AG20443 (cell line): ENCODE results near the gene NDC1.
"Not testable (repeated sequence)": the region's sequence is repeated elsewhere in the genome, so short reads cannot be mapped to it uniquely, and the experiment has no call there.

Experiments used
- DNase-seq: peaks from one replicate; pipeline ENCODE4 v3.0.0; 2012; ENCODE audit warnings: low spot score, mixed read lengths

NDC1 gene

DNA sequence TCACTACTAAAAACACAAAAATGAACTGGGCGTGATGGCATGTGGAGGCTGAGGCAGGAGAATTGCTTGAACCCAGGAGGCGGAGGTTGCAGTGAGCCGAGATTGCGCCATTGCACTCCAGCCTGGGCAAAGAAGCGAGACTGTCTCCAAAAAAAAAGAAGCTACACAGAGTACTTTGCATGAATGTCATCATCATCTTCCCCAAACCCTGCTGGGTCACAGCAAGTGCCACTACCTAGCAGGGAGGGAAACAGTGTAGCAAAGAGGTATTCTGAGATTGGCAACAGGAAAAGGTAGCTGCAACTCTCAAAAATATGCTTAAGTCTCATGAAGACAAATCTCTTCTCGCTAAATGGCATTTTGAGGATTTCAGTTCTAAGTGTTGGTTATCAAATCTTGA is 12.8 kb downstream of the NDC1 start:
- no peak for DNase-seq

DNA sequence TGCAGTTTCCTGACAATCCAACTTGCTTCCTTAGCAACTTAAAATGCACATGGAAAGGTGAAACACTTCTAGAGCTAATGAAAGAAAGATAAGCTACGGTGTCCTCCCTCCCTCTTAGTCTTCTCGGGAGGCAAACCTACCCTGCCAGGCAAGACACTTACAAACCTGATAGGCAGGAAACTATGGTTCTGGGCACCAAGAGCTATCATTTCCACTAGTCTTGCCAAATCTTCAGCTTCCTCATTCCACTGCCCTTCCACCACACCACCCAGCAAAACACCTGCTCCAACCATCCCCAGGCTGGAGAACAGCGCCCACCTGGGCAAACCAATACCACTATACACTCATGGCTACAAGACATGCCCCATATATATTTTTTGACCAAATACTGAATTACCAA is 15.2 kb downstream of the NDC1 start:
- no peak for DNase-seq

DNA sequence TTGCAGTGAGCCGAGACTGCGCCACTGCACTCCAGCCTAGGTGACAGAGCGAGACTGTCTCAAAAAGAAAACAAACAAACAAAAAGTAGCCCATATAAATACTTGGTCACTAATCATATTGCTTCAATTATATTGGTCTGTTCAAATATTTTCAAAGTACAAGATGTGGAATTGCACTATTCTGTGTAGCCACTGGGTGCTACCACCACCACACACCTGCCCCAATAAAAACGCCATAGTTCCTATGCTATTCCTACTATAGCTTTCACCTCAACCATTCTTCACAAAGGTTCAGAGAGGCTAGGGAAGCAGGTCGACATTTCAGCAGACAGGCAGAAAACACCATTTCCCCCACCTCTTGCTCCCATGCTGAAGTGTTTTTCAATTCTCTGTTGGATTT is 16.7 kb downstream of the NDC1 start:
- no peak for DNase-seq

DNA sequence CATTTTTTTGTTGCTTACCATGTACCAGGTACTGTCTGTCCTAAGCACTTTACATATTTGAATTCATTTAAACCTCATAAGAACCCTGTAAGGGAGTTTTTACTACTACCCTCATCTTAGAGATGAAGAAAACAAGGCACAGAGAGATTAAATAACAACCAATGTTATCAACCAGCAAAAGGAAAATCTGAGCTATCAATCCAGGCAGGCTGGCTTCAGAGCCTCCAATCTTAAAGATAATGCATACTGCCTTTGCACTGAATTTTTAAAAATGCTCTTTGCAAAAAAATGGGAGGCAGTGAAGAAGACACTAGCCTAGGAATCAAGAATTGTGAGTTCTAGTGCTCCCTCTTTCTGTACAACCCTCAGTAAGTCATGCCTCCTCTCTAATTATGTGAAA is 18.7 kb downstream of the NDC1 start:
- no peak for DNase-seq

DNA sequence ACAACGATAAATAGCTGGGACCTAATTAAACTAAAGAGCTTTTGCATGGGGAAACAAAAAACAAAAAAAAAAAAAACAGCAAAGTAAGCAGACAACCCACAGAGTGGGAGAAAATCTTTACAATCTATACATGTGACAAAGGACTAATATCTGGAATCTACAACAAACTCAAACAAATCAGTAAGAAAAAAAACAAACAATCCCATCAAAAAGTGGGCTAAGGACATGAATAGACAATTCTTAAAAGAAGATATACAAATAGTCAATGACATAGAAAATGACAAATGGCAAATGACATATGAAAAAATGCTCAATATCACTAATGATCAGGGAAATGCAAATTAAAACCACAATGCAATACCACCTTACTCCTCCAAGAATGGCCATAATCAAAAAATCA is 21.5 kb downstream of the NDC1 start:
- not testable (repeated sequence) for DNase-seq

DNA sequence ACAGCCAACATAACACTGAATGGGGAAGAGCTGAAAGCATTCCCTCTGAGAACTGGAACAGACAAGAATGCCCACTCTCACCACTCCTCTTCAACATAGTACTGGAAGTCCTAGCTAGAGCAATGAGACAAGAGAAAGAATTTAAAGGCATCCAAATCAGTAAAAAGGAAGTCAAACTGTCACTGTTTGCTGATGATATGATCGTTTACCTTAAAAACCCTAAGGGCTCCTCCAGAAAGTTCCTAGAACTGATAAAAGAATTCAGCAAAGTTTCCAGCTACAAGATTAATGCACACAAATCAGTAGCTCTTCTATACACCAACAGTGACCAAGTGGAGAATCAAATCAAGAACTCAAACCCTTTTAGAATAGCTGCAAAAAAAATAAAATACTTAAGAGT is 22.6 kb downstream of the NDC1 start:
- not testable (repeated sequence) for DNase-seq

DNA sequence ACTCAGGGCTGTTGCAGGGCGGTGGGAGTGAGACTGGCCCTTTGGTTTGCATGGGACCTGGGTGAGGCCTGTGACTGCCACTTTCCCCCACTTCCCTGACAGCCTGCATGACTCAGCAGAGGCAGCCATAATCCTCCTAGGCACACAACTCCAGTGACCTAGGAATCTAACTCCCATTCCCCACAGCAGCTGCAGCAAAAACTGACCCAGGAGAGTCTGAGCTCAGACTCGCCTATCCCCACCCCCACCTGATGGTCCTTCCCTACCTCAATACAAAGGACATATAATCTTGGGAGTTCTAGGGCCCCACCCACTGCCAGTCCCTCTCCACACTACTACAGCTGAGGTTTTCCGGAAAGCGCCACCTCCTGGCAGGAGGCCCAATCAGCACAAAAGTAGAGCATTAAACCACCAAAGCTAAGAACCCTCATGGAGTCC is 26.7 kb downstream of the NDC1 start:
- no peak for DNase-seq

DNA sequence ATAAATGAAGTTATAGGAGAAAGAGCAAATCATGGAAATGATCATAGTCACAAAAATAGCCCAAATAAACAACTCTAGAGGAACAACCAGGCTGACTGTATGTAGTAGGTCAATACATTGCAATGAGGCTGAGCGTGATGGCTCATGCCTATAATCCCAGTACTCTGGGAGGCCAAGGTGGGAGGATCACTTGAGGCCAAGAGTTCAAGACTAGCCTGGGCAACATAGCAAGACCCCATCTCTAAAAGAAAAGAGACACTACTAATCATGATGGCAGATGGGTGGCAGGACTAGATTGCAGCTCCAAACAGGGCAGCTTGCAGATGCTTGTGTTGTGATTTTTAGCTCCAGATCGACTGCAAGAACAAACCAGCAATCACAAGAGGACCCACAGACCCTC is 27.6 kb downstream of the NDC1 start:
- DNase-seq, result no peak

DNA sequence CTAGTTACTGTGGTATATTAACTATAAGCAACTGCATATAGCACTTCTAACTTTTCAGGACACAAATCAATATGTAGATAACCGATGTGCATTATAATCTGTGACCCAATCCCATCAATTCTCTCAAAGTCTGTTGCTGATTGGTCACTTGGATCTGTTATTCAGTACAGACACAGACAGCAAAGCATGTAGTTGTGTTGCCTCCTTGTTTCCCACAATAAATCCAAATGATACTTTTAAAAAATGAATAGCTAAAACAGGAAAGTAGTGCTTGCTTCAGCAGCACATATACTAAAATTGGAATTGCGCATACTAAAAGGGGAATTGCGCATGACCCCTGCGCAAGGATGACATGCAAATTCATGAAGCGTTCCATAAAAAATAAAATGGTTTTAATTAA is 28.1 kb downstream of the NDC1 start:
- DNase-seq, result no peak

DNA sequence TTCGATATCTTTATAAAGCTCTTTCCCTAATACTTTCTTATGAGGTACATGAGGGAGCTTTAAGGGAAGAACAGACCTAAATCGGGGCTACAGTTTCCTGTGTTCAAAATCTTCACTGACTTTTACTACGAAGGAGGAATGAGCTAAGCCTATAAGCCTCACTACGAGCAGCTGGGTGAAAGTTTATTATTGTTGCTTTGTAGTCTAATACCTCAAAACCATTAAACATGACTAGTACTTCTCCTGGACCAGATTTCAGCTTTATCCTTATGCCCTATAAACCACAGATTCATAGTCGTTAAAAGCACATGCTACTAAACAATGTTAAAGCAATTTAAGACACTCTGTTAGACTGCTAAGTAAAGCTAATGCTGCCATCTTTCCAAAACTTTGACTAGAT is 30.2 kb downstream of the NDC1 start:
- no peak for DNase-seq

DNA sequence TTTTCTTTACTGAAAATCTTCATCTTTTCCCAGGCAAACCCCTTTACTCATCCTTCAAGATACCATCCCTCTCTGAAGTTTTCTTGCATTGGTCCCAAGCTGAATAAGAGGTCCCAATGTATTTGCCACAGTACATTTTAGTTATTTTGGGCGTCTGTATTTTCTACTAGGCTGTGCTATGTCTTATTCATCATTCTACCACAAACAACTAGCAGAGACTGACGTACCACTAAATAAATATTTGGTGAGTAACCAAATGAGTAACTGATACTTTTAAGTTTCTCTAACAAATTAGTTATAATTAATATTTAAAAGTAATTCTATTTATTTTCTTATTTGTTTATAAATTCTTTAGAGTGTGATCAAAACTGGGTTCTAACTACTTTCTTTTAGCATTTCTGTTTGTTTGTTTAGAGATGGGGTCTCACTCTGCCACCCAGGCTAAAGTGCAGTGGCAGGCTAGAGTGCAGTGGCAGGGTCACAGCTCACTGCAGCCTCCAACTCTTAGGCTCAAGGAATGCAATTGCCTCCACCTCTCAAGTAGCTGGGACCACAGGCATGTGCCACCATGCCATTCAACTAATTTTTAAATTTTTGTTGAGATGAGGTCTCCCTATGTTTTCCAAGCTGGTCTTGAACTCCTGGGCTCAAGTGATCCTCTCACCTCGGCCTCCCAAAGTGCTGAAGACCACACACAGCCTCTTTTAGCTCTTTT is 33.1 kb downstream of the NDC1 start:
- no peak for DNase-seq

DNA sequence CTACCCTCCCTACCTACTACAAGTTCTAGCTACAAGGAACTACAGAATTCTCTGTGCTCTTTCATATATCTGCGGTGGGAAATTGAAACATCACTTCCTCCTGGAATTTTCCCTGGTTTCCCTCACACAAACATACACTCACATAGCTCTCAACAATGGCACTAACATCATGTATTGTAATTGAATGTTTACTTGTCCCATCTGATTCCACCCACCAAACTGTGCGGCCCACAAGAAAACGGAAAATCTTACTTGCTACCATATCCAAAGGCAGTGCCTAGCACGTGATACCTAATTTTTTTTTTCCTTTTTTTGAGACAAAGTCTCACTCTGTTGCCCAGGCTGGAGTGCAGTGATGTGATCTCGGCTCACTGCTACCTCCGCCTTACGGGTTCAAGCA is 33.9 kb downstream of the NDC1 start:
- DNase-seq, result no peak

DNA sequence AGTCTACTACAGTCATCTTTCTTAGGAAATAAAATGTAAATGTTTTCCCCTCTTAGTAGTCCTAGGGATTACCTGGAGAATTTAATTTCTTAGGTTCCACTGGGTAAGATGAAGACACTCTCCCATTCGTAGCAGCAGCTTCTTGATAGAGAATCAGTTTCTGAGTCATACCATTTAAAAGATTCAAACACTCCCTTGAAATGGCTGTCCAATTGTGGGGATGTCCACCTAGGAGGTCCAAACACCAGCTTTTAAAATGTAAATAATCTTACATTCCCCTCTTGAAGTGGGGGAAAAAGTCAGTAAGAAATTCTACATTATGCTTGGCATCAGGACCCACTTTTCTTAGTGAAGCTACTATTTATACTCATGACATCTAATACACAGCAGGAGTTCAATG is 37.5 kb downstream of the NDC1 start:
- no peak for DNase-seq

DNA sequence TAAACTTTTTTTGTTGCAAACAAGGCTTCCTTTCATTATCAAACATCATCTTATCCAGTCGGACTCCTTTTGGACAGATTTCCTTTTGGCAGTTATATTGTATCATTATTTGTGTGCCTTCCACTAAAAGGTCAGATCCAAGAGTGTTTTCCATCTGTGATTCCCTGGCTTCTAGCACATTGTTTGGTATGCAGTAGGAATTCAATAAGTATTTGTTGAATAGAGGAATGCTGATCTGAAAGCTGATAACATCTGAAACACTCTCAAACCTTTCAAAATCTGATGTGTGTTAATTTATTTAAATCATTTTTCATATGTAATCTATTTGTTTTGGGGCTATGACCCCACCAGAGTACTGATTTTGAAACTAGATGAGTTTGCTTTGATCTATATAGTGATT is 39.0 kb downstream of the NDC1 start:
- DNase-seq, result peak; percentile 17

DNA sequence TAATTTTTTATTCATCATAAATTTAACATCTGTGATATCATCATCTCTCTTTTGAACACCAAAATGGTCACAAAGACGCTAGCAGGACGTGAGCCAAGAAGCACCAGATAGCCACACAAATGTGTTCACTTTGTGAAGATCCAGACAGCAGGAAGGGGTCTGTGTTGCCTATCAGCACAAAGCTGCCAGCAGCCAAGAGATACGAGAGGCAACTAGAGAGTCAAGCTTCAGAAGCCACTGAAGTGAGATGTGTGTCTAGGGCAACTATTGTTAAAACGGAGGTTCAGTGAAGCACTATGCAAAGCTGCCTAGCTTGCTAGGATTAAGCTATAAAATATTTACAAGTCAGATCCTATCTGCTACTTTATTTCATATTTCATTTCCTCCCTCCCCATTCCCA is 45.3 kb downstream of the NDC1 start:
- DNase-seq, result no peak

DNA sequence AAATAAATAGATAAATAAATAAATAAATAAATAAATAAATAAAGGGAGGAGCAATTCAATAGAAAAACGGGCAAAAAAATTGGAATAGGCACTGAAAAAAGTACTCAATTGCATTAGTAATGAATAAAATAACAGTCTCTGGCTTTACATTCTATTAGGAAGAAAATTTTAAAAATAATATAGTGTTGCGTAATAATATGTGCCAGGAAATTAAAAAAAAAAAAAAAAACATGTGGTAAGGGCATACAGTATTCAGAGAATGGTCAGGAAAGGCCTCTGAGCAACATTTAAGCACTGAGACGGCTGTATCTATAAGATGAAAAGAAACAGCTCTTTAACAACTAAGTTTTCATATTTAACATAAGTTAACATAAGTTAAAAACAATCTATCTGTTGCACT is 50.4 kb downstream of the NDC1 start:
- no peak for DNase-seq

DNA sequence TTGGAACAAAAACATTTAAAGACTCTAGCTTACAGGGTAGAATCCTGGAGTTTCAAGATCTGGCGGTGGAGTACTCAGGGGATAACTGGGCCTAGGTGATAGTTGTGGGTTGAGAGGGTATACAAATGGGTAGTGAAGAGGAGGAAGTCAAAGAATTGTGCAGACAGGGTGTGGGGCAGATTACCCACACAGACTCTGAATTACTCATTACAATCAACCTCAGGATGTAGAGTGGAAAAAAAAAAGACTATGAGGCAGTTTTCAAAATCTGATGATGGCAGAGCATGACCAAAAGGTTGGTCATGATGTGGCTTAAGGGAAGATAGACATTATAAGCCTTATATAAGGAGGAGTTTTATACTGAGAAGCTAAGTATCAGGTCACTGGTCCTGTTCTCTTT is 55.0 kb downstream of the NDC1 start:
- DNase-seq, result peak; percentile 24

DNA sequence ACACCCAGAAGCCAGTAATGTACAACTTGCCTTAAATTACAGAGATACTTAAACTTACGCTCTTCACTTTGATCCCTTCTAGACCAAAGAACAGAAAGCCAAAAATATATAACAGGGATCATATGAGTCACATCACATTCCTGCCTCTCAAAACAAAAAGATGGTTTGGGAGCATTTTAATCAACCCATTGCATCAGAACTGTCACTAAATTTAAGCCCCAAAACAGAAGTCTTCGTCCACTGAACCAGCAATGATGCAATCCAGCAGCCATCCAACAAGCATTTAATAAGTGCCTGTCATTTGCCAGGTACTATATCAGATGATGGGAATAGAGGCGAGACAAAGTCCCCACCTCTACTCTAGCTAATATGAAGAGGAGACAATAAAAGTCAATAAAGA is 56.4 kb downstream of the NDC1 start:
- peak; percentile 59 for DNase-seq

DNA sequence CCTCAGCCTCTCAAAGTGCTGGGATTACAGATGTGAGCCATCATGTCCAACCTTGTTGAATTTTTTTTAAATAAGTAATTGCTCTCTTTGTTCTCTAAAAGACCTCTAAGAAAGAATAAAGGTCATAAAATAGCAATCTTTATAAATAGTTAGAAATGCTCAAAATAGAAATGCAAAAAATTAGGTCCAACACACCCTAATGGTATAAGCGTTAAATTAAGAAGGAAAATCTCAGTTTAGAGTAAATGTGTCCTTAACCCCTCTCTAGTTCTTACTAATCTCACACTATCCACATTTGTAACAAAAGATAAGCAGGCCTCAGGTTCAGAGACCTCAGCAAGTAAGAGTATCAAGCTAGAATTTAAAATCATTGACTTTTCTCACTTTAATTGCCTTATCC is 60.8 kb downstream of the NDC1 start:
- no peak for DNase-seq

DNA sequence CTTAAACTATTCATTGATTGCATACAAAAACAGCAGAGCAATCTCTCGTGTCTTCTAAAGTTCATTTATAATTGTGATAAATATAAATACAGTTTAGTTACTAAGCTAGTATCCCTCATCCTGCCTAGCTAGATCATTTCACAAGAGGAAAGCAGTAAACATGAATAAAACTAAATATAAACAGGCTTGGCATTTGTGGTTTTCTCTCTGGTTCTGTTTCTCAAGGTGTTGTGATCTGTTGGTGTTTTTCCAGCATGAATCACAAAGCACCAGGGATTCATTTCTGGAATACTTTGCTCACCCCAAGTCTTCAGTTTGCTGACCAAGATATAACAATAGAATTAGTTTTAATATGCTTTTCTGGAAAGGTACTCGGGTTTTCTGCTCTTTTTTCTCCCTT is 66.4 kb downstream of the NDC1 start:
- DNase-seq, result peak; percentile 63

DNA sequence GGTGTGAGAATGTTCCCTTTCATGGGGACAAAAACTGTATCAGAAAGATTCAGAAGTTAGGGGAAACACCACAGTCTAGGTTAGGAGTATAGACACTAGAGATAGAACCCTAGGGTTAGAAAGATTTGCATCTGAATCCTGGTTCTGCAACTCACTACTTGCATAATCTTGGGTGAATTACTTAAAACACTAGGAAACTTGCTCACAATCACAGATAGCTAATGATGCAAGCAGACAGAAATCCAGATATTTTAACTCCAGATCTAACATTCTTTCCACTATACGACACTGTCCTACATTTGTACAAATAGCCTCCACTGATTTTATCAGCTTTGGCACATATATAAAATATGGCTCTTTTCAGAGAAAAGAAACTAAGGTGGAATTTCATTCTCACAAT is 68.3 kb downstream of the NDC1 start:
- no peak for DNase-seq

DNA sequence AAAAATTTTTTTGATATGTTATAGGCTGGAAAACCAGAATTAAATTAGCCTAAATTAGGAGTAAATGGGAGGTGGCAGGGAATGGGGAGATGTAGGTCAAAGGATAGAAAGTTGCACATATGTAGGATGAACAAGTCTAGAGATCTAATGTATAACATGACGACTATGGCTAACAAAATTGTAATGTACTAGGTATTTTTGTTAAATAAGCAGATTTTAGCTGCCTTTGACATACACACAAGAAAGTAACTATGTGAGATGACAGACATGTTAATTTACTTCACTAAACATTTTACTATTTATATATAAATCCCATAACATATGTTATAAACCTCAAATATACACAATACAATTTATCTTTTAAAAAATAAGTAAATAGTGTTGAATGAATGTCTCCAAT is 68.9 kb downstream of the NDC1 start:
- DNase-seq, result no peak

DNA sequence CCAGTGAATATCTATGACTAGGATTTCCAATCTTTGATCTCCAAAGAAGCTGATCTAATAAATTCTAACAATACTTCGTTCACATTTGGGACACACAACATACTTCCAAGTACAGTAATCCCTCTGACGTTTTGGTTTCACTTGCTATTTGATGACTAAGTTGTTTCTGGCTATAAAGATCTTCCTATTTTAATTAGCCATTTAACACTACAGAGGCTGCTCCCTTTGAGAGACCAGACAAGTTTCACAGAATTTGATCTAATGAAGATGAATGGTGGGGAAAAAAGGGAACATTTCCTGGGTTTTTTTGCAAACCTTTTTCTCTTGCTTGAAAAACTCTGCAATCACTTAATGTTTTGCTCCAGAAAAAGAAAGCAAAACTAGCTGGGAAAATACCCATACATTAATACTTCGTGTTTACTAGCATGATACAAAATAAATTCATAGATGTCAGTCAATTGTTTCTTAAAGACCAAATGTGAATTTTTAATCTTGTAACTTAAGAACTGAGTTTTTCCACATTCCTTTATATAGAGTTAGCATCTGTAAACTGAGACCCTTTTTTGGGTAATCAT is 71.2 kb downstream of the NDC1 start:
- DNase-seq, result peak; percentile 50

DNA sequence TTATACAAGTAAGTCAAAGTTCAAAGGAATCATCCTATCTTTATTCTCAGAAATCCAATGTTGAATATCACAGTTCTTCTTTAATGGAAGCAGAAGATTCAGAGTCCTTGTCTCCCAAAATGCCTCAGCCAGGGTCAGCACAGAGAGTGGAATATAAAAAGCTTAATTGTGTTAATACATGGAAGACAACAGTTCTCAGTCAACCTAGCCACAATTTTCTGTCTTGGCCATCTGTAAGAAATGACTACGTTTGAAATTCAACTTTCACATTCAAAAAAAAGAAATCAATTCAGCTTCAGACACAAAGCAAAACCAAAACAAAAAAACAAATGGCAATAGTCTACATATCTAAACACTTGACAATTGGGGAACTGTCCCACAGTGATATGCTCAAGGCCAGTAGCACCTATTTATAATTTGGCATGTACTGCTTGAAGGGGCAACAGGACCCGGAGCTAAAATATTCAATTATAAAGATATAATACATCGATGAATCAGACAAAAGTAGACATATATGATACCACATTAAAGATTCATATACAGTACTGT is 71.8 kb downstream of the NDC1 start:
- no peak for DNase-seq
